ENCODE measurements around the gene CNTN4. TPM values are rescaled to one million over a fixed set of nuclear protein-coding genes. Genes with fewer than 3 reads are reported as not detected.

CNTN4 gene
- total and polyA plus RNA-seq, 2 experiments from 2014 or later: 0.91 to 4.0 TPM

DNA sequence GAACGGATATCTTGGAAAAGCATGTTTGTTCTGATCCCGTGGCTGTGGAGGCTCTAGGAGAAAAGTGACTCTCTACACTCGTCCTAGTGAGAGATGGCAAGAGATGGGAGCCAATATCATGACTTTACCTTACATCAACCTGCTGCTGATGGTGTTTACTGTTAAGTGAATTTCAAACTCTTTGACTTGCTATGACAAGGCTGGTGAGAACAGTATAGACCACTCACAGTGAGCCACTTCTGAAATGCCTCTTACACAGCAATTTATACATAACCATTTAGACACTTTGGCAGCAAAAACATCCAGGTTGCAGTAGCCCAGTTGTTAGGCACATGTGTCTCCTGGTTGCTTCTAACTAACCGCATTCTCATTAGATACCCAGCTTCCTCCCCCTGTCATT, 968.2 kb downstream of the CNTN4 start:
- Histone ChIP-seq H3K4me2 (no peak overlapping the region), H4K20me1 (replicated peaks; ENCODE audit: insufficient read depth) (no peaks in the 10 kb centered on the region), H3K4me1 (ENCODE audit: insufficient read depth) (no peaks in the 10 kb centered on the region; the same call in none of the 2 replicates), H2AFZ (no peak overlapping the region), H3K4me3 (no peak overlapping the region), H3K27ac (ENCODE audit: low read depth) (no peak overlapping the region), H3F3A (replicated peaks; ENCODE audit: low read depth) (no peaks in the 10 kb centered on the region), H3K79me2 (replicated peaks; ENCODE audit: insufficient read depth) (no peaks in the 10 kb centered on the region), H3K27me3 (ENCODE audit: insufficient read depth) (no peaks in the 10 kb centered on the region), H3K9me2 (ENCODE audit: insufficient read depth) (no peaks in the 10 kb centered on the region), H3K36me3 (ENCODE audit: insufficient read depth) (no peaks in the 10 kb centered on the region)
- no peak for DNase-seq (ENCODE audit: low spot score)
- Mint-ChIP-seq H3K4me1 (no peaks in the 10 kb centered on the region), H3K27ac (no peak overlapping the region), H3K4me3 (no peak overlapping the region), H3K9me3 (peaks cover 99% of the 10 kb centered on the region), H3K27me3 (ENCODE audit: insufficient read depth, low read depth, poor library complexity) (peaks cover 3% of the 10 kb centered on the region), H3K36me3 (ENCODE audit: low read depth) (peaks cover 46% of the 10 kb centered on the region)
- no peak for ATAC-seq
- no peak for TF ChIP-seq NANOG (IDR thresholded peaks at IDR 0.05; ENCODE audit: borderline replicate concordance)
- TF ChIP-seq ZNF114 (CRISPR knock-in tag; IDR thresholded peaks at IDR 0.05): no peak
- no peak for TF ChIP-seq EZH2 (IDR thresholded peaks at IDR 0.05; ENCODE audit: low read depth, unreplicated experiment)
- TF ChIP-seq, protein P1, sequence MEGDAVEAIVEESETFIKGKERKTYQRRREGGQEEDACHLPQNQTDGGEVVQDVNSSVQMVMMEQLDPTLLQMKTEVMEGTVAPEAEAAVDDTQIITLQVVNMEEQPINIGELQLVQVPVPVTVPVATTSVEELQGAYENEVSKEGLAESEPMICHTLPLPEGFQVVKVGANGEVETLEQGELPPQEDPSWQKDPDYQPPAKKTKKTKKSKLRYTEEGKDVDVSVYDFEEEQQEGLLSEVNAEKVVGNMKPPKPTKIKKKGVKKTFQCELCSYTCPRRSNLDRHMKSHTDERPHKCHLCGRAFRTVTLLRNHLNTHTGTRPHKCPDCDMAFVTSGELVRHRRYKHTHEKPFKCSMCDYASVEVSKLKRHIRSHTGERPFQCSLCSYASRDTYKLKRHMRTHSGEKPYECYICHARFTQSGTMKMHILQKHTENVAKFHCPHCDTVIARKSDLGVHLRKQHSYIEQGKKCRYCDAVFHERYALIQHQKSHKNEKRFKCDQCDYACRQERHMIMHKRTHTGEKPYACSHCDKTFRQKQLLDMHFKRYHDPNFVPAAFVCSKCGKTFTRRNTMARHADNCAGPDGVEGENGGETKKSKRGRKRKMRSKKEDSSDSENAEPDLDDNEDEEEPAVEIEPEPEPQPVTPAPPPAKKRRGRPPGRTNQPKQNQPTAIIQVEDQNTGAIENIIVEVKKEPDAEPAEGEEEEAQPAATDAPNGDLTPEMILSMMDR (conservative IDR thresholded peaks at IDR 0.05; ENCODE audit: low read depth in 2 of 2): no peak
- no peak for TF ChIP-seq CREB1 (CRISPR knock-in tag; IDR thresholded peaks at IDR 0.05; ENCODE audit: low read depth)
- no peak for TF ChIP-seq ZNF331 (CRISPR knock-in tag; IDR thresholded peaks at IDR 0.05; ENCODE audit: low read depth)
- TF ChIP-seq EZH2phosphoT487 (IDR thresholded peaks at IDR 0.05; ENCODE audit: unreplicated experiment): no peak
- TF ChIP-seq, protein P2, sequence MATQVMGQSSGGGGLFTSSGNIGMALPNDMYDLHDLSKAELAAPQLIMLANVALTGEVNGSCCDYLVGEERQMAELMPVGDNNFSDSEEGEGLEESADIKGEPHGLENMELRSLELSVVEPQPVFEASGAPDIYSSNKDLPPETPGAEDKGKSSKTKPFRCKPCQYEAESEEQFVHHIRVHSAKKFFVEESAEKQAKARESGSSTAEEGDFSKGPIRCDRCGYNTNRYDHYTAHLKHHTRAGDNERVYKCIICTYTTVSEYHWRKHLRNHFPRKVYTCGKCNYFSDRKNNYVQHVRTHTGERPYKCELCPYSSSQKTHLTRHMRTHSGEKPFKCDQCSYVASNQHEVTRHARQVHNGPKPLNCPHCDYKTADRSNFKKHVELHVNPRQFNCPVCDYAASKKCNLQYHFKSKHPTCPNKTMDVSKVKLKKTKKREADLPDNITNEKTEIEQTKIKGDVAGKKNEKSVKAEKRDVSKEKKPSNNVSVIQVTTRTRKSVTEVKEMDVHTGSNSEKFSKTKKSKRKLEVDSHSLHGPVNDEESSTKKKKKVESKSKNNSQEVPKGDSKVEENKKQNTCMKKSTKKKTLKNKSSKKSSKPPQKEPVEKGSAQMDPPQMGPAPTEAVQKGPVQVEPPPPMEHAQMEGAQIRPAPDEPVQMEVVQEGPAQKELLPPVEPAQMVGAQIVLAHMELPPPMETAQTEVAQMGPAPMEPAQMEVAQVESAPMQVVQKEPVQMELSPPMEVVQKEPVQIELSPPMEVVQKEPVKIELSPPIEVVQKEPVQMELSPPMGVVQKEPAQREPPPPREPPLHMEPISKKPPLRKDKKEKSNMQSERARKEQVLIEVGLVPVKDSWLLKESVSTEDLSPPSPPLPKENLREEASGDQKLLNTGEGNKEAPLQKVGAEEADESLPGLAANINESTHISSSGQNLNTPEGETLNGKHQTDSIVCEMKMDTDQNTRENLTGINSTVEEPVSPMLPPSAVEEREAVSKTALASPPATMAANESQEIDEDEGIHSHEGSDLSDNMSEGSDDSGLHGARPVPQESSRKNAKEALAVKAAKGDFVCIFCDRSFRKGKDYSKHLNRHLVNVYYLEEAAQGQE (IDR thresholded peaks at IDR 0.05; ENCODE audit: unreplicated experiment): no peak
- no peak for TF ChIP-seq JUNB (IDR thresholded peaks at IDR 0.05; ENCODE audit: unreplicated experiment)
- TF ChIP-seq STAT1 (IDR thresholded peaks at IDR 0.05; ENCODE audit: unreplicated experiment): no peak
- no peak for TF ChIP-seq POLR2AphosphoS5 (IDR thresholded peaks at IDR 0.05; ENCODE audit: low read depth)
- TF ChIP-seq, protein P3, sequence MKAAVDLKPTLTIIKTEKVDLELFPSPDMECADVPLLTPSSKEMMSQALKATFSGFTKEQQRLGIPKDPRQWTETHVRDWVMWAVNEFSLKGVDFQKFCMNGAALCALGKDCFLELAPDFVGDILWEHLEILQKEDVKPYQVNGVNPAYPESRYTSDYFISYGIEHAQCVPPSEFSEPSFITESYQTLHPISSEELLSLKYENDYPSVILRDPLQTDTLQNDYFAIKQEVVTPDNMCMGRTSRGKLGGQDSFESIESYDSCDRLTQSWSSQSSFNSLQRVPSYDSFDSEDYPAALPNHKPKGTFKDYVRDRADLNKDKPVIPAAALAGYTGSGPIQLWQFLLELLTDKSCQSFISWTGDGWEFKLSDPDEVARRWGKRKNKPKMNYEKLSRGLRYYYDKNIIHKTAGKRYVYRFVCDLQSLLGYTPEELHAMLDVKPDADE (IDR thresholded peaks at IDR 0.05): no peak
- TF ChIP-seq, protein P4, sequence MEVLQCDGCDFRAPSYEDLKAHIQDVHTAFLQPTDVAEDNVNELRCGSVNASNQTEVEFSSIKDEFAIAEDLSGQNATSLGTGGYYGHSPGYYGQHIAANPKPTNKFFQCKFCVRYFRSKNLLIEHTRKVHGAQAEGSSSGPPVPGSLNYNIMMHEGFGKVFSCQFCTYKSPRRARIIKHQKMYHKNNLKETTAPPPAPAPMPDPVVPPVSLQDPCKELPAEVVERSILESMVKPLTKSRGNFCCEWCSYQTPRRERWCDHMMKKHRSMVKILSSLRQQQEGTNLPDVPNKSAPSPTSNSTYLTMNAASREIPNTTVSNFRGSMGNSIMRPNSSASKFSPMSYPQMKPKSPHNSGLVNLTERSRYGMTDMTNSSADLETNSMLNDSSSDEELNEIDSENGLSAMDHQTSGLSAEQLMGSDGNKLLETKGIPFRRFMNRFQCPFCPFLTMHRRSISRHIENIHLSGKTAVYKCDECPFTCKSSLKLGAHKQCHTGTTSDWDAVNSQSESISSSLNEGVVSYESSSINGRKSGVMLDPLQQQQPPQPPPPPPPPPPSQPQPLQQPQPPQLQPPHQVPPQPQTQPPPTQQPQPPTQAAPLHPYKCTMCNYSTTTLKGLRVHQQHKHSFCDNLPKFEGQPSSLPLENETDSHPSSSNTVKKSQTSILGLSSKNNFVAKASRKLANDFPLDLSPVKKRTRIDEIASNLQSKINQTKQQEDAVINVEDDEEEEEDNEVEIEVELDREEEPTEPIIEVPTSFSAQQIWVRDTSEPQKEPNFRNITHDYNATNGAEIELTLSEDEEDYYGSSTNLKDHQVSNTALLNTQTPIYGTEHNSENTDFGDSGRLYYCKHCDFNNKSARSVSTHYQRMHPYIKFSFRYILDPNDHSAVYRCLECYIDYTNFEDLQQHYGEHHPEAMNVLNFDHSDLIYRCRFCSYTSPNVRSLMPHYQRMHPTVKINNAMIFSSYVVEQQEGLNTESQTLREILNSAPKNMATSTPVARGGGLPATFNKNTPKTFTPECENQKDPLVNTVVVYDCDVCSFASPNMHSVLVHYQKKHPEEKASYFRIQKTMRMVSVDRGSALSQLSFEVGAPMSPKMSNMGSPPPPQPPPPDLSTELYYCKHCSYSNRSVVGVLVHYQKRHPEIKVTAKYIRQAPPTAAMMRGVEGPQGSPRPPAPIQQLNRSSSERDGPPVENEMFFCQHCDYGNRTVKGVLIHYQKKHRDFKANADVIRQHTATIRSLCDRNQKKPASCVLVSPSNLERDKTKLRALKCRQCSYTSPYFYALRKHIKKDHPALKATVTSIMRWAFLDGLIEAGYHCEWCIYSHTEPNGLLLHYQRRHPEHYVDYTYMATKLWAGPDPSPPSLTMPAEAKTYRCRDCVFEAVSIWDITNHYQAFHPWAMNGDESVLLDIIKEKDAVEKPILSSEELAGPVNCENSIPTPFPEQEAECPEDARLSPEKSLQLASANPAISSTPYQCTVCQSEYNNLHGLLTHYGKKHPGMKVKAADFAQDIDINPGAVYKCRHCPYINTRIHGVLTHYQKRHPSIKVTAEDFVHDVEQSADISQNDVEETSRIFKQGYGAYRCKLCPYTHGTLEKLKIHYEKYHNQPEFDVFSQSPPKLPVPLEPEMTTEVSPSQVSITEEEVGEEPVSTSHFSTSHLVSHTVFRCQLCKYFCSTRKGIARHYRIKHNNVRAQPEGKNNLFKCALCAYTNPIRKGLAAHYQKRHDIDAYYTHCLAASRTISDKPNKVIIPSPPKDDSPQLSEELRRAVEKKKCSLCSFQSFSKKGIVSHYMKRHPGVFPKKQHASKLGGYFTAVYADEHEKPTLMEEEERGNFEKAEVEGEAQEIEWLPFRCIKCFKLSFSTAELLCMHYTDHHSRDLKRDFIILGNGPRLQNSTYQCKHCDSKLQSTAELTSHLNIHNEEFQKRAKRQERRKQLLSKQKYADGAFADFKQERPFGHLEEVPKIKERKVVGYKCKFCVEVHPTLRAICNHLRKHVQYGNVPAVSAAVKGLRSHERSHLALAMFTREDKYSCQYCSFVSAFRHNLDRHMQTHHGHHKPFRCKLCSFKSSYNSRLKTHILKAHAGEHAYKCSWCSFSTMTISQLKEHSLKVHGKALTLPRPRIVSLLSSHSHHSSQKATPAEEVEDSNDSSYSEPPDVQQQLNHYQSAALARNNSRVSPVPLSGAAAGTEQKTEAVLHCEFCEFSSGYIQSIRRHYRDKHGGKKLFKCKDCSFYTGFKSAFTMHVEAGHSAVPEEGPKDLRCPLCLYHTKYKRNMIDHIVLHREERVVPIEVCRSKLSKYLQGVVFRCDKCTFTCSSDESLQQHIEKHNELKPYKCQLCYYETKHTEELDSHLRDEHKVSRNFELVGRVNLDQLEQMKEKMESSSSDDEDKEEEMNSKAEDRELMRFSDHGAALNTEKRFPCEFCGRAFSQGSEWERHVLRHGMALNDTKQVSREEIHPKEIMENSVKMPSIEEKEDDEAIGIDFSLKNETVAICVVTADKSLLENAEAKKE (CRISPR knock-in tag; IDR thresholded peaks at IDR 0.05): no peak

Measured in GM23338 (cell line).